Keratinocyte (primary cell): Measurements from ENCODE around the gene MOB3B. TPM values are rescaled to one million over a fixed set of nuclear protein-coding genes. Genes with fewer than 3 reads are reported as not detected.
A peak's percentile ranks its signal among the peaks of the same experiment; 100 is the strongest.

Experiments
- DNase-seq: peaks from one replicate; pipeline ENCODE4 v3.0.0-alpha.2; 2011; ENCODE audit warnings: low read depth, missing footprints, low spot score
- FAIRE-seq: peaks from 2 replicates; lab custom pipeline; 2011; peaks lifted over from hg19 to GRCh38; lab: Jason Lieb, UNC
- H2AFZ ChIP-seq: 2 replicates; pipeline ENCODE4 v1.6.0; 2012; ENCODE audit warnings: low read length, control low read depth, inconsistent platforms; ENCODE audit not compliant: control insufficient read depth
- H3K27ac ChIP-seq: 2 replicates; pipeline ENCODE4 v1.5.1; 2011; ENCODE audit warnings: low read length; ENCODE audit not compliant: control insufficient read depth, insufficient read depth
- H3K27me3 ChIP-seq: 3 replicates; pipeline ENCODE4 v1.6.0; 2011; ENCODE audit warnings: low read length; ENCODE audit not compliant: control insufficient read depth, insufficient read depth; ENCODE audit errors: extremely low read depth
- H3K36me3 ChIP-seq, 2 experiments: 2 replicates in 1 of 2; 3 replicates in 1 of 2; pipeline ENCODE4 v1.5.1; 2011; ENCODE audit warnings: low read length in 2 of 2, mild to moderate bottlenecking in 1 of 2; ENCODE audit not compliant: control insufficient read depth in 2 of 2, insufficient read depth in 2 of 2; ENCODE audit errors: extremely low read depth in 1 of 2
- H3K4me1 ChIP-seq: 3 replicates; pipeline ENCODE4 v1.5.1; 2011; ENCODE audit warnings: low read length; ENCODE audit not compliant: control insufficient read depth, insufficient read depth; ENCODE audit errors: extremely low read depth
- H3K4me2 ChIP-seq: 3 replicates; pipeline ENCODE4 v1.6.0; 2011; ENCODE audit warnings: low read depth, low read length; ENCODE audit not compliant: control insufficient read depth, insufficient read depth; ENCODE audit errors: extremely low read depth
- H3K4me3 ChIP-seq, 3 experiments: fragments of 200-600 bp in 1 of 3; sonication (generic) in 1 of 3; 2 replicates in 2 of 3; 3 replicates in 1 of 3; pipeline ENCODE4 v1.5.1; 2011 to 2016; ENCODE audit warnings: low read length in 3 of 3, mild to moderate bottlenecking in 3 of 3, control low read depth in 2 of 3, inconsistent platforms in 1 of 3, low read depth in 1 of 3, mixed read lengths in 1 of 3, mixed run types in 1 of 3, moderate library complexity in 1 of 3; ENCODE audit not compliant: control insufficient read depth in 2 of 3, insufficient read depth in 2 of 3; ENCODE audit errors: extremely low read depth in 1 of 3
- H3K79me2 ChIP-seq: 2 replicates; pipeline ENCODE4 v1.6.0; 2012; ENCODE audit warnings: low read length; ENCODE audit not compliant: control insufficient read depth, insufficient read depth
- H3K9ac ChIP-seq: 3 replicates; pipeline ENCODE4 v1.6.0; 2011; ENCODE audit warnings: low read length; ENCODE audit not compliant: control insufficient read depth, insufficient read depth; ENCODE audit errors: extremely low read depth
- H3K9me1 ChIP-seq: 3 replicates; pipeline ENCODE4 v1.6.0; 2011; ENCODE audit warnings: low read length; ENCODE audit not compliant: control insufficient read depth, insufficient read depth; ENCODE audit errors: extremely low read depth
- H3K9me3 ChIP-seq: 2 replicates; pipeline ENCODE4 v1.5.1; 2012; ENCODE audit warnings: low read depth, low read length; ENCODE audit not compliant: control insufficient read depth
- H4K20me1 ChIP-seq: 3 replicates; pipeline ENCODE4 v1.6.0; 2011; ENCODE audit warnings: low read length; ENCODE audit not compliant: control insufficient read depth, insufficient read depth; ENCODE audit errors: extremely low read depth
- CTCF ChIP-seq, 3 experiments: IDR thresholded peaks in 1 of 3; conservative IDR thresholded peaks in 1 of 3; optimal IDR thresholded peaks in 1 of 3; 2 replicates in 2 of 3; 3 replicates in 1 of 3; pipeline versions ENCODE3 to v1.5.1; 2011; ENCODE audit warnings: low read length in 3 of 3, mild to moderate bottlenecking in 3 of 3, moderate library complexity in 2 of 3, control low read depth in 1 of 3, inconsistent platforms in 1 of 3; ENCODE audit not compliant: insufficient read depth in 2 of 3; ENCODE audit errors: extremely low read depth in 1 of 3
- EZH2 ChIP-seq: IDR thresholded peaks from one replicate; pipeline ENCODE4 v1.6.1; 2012; ENCODE audit warnings: inconsistent platforms, mild to moderate bottlenecking, low read length, moderate library complexity
- dilution Hi-C: fragments of 300-500 bp; cut with MboI; formaldehyde crosslinking; loops from one replicate; pipeline ENCODE4 v1.7.0; 2020; ENCODE audit warnings: low sequenced_read_pairs; ENCODE audit not compliant: extremely low pct_ligation_motif_present
- polyA plus RNA-seq, 5 experiments: library from polyadenylated mRNA; depleted of rRNA in 3 of 5; stranded (reverse) in 3 of 5; stranded (forward) in 1 of 5; unstranded in 1 of 5; fragments of >200 nt; gene quantifications; 1 replicate in 1 of 5; 2 replicates in 3 of 5; 3 replicates in 1 of 5; pipeline versions ENCODE4 v1.2.1 to v1.2.3, GENCODE V29; 2011 to 2012; ENCODE audit warnings: missing spikeins in 2 of 5, low read depth in 1 of 5, low replicate concordance in 1 of 5

The MOB3B gene
- polyA plus RNA-seq, 1 donor (not counting 4 experiments of a cell fraction or from before 2014, with no cell fraction given) = 35.3 TPM

DNA sequence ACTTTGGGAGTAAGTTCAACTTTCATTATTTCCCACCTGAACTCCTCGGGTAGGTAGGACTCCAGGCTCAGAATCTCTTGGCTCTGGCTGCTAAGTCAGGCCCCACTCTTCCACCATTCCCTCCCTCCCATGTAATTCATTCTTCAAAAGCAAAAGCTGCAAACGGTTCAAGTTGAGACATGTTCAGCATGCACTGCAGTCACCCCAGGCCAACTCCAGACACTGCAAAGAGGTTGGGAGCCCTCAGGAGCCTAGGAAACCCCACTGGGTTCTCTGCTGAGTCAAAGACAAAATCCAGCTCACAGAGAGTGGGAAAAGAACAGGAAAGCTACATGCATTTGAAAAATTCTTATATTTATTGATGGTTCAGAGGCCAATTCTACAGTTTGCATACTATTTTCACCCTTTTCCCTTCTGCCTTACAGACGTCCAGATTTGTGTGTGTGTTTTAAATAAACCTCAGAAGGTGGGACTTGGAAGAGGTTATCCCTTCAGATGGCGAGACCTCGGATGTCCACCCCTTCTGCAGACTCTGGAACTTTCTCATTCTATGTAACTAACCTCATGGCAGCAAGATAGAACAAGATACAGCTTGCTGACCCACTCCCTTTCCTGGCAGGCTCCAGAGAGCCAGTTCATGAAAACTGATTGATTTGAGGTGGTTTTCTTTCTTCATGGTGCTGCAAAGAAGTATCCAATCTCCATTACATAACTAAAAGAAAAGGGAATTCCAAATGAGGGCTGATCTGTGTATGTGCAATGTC, 167.0 kb downstream of the MOB3B start:
- Histone ChIP-seq H3K36me3 (peaks cover 7 to 8% of the 10 kb centered on the region in 2 experiments), H3K9me1 (peaks cover 4% of the 10 kb centered on the region), H3K4me3 (peak overlapping the region in 2 of 3 experiments; percentile 5 to 30), H3K79me2 (peaks cover 30% of the 10 kb centered on the region), H3K27ac (peak overlapping the region; percentile 55), H3K9ac (no peak overlapping the region), H3K4me1 (peaks cover 37% of the 10 kb centered on the region), H2AFZ (no peak overlapping the region), H4K20me1 (no peaks in the 10 kb centered on the region), H3K9me3 (no peaks in the 10 kb centered on the region), H3K27me3 (no peaks in the 10 kb centered on the region), H3K4me2 (peak overlapping the region; percentile 77)
- dilution Hi-C loops = no loop called here
- TF ChIP-seq EZH2 (no peak), CTCF (optimal IDR thresholded peaks at IDR 0.05 in 1 of 3, IDR thresholded peaks at IDR 0.05 in 1 of 3, conservative IDR thresholded peaks at IDR 0.05 in 1 of 3; ENCODE audit: extremely low read depth in 1 of 3, insufficient read depth in 2 of 3, low read length in 3 of 3) (no peak)
- DNase-seq = no peak
- peak; percentile 93 for FAIRE-seq

DNA sequence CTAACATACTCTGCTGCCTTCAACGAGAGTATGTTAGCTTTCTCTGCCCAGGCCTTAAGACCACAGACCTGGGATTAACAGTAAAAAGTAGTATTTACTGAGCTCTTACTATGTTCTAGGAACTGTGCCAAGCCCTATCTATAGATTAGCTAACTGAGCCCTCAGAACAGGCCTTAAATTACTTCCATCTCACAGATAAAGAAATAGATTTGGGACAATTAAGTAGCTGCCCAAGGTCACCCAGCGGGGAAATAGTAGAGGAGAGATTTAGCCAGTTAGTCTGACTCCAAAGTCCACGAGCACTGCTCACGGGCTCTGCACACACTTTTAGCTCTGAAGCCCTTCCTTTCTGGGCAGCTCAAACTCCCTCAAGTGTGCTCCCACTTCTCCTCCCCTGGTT, 168.1 kb downstream of the MOB3B start:
- Histone ChIP-seq H3K27me3 (no peaks in the 10 kb centered on the region), H4K20me1 (no peaks in the 10 kb centered on the region), H3K4me2 (no peak overlapping the region), H3K36me3 (peaks cover 8 to 14% of the 10 kb centered on the region in 2 experiments), H3K9me1 (peaks cover 4% of the 10 kb centered on the region), H2AFZ (no peak overlapping the region), H3K9me3 (no peaks in the 10 kb centered on the region), H3K4me1 (peaks cover 27% of the 10 kb centered on the region), H3K27ac (no peak overlapping the region), H3K79me2 (peaks cover 24% of the 10 kb centered on the region), H3K9ac (no peak overlapping the region), H3K4me3 (no peak overlapping the region)
- DNase-seq (no peak), FAIRE-seq (peak; percentile 44)
- TF ChIP-seq EZH2 = no peak
- TF ChIP-seq CTCF (optimal IDR thresholded peaks at IDR 0.05 in 1 of 3, IDR thresholded peaks at IDR 0.05 in 1 of 3, conservative IDR thresholded peaks at IDR 0.05 in 1 of 3; ENCODE audit: extremely low read depth in 1 of 3, insufficient read depth in 2 of 3, low read length in 3 of 3) = no peak
- dilution Hi-C loops = no loop called here
